Mucosa of descending colon (tissue), 3 donors: ENCODE results near the gene LDLRAD2. TPM values are rescaled to one million over a fixed set of nuclear protein-coding genes. Genes with fewer than 3 reads are reported as not detected.

Source experiments
- ATAC-seq: fragments of 200-7000 bp; cut with Tn5 transposase; one replicate; pipeline ENCODE4 v1.9.1; 2020; ENCODE audit warnings: mild to moderate bottlenecking, moderate library complexity
- DNase-seq, 3 donors: peaks; one replicate each; pipeline ENCODE4 v3.0.0-alpha.2; 2020
- H3K36me3 ChIP-seq: fragments of 200-600 bp; one replicate; pipeline ENCODE4 v1.8.0; 2021; ENCODE audit warnings: low read depth, mild to moderate bottlenecking
- H3K4me1 ChIP-seq: fragments of 200-600 bp; one replicate; pipeline ENCODE4 v1.8.0; 2021; ENCODE audit warnings: low read depth, mild to moderate bottlenecking
- H3K4me3 ChIP-seq: fragments of 200-600 bp; one replicate; pipeline ENCODE4 v1.8.0; 2021; ENCODE audit warnings: mild to moderate bottlenecking
- H3K9me3 ChIP-seq: fragments of 200-600 bp; one replicate; pipeline ENCODE4 v1.8.0; 2021; ENCODE audit warnings: mild to moderate bottlenecking
- intact Hi-C, 2 donors: fragments of 100-400 bp; cut with DNase I in 1 of 2; cut with micrococcal nuclease in 1 of 2; formaldehyde crosslinking; loops; one replicate each; pipeline versions ENCODE4 v1.11.0 to v1.11.1; 2022; cut with DNase I, micrococcal nuclease
- total RNA-seq, 3 donors: library from RNA; stranded (reverse); fragmentation: NEBNext Ultra II Directional in 2 of 3; extraction: Animal tissue kit (Norgen Biotek cat#: 25700) in 2 of 3; gene quantifications; one replicate each; pipeline versions ENCODE4 v1.2.1 to v1.2.4, GENCODE V29; 2021 to 2023
- TF ChIP-seq, protein P1 (sequence below): fragments of 200-600 bp; IDR thresholded peaks from one replicate; pipeline ENCODE4 v1.8.0; 2022; ENCODE audit warnings: antibody characterized with exemption, mild to moderate bottlenecking
- donor health status: DM: no; HTN: no; CAD: no; lungs with moderate emphysema.
- donor health status: DM: no; HTN: no; CAD: no.
- donor health status: DM: no; HTN: yes; CAD: no.

Gene LDLRAD2
- total RNA-seq, 3 donors from 2014 or later, result 0.09 to 0.27 (median 0.19) TPM

DNA sequence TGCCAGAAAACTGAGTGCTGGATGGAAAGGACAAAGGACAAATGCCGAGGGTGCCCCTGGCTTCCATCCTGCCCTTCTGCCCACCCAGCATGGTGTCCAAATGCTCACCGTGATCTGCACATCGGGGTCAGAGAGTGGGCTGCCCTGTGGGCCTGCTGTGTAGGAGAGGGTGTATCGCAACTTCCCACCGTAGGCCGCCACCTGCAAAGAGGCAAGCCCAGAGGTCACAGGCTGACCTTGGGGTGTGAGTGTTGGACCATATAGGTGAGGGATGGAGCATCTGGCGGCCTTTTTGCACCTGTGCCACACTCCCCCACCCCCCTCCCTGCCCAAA, 53.5 kb downstream of the LDLRAD2 start:
- Histone ChIP-seq H3K4me1 (peaks cover 2% of the 10 kb centered on the region), H3K4me3 (no peak overlapping the region), H3K9me3 (no peaks in the 10 kb centered on the region), H3K36me3 (no peaks in the 10 kb centered on the region)
- TF ChIP-seq, protein P1, sequence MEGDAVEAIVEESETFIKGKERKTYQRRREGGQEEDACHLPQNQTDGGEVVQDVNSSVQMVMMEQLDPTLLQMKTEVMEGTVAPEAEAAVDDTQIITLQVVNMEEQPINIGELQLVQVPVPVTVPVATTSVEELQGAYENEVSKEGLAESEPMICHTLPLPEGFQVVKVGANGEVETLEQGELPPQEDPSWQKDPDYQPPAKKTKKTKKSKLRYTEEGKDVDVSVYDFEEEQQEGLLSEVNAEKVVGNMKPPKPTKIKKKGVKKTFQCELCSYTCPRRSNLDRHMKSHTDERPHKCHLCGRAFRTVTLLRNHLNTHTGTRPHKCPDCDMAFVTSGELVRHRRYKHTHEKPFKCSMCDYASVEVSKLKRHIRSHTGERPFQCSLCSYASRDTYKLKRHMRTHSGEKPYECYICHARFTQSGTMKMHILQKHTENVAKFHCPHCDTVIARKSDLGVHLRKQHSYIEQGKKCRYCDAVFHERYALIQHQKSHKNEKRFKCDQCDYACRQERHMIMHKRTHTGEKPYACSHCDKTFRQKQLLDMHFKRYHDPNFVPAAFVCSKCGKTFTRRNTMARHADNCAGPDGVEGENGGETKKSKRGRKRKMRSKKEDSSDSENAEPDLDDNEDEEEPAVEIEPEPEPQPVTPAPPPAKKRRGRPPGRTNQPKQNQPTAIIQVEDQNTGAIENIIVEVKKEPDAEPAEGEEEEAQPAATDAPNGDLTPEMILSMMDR, result no peak
- intact Hi-C loops, result no loop called here
- ATAC-seq (no peak), DNase-seq (no peak)

DNA sequence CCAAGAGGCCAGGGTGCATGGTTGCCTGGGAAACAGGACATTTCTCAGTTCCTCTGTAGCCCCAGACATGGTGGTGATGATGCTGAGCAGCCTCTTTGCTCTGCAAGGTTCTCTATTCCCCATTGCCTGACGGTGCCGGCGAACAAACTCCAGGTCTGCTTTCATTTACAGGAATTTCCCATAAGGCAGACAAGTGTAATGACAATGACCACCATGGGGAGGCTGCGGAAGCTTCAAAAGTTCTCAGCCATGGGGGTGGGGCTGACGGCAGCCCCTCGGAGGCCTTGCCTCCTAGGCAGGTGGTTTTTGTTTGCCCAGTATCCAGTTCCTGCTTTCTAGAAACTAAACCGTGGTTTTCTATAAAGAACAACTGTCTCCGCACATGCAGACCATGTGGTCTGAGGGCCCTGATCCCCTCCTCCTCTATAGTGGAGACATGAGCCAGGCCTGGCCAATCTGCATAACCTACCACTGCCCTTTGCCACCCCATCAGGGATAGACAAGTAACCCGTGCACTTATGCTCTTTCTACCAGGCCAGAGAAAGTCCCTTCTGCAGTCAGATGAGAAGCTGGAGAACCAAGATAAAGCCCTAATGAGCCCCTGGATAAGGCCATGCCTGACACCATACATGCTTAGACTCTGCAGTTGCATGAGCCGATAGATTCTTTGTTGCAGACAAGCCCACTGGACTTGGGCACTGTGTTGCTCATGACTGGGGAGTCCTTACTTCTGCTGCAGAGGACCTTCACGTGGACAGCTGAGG, 54.1 kb downstream of the LDLRAD2 start:
- TF ChIP-seq, protein P1, result no peak
- ATAC-seq (peak; percentile 42), DNase-seq (peak in 1 of 3 donors; percentile 17)
- Histone ChIP-seq H3K9me3 (no peaks in the 10 kb centered on the region), H3K36me3 (no peaks in the 10 kb centered on the region), H3K4me3 (no peak overlapping the region), H3K4me1 (peaks cover 2% of the 10 kb centered on the region)
- intact Hi-C loops, result no loop called here

DNA sequence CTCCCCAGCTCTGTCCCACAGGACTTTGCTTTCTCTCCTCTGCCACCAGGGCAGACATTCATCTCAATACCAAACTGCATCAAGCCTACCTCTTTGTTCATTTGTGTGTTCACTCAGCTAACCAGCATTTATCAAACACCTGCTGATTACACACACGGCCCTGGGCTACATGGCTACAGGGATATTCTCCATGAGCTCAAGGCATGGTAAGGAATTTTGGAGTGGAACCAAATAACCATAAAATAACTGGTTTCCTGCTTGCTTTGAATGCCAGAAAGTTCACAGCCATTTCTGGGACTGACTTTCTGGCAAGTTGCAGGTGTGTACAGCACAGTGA, 54.6 kb downstream of the LDLRAD2 start:
- Histone ChIP-seq H3K4me1 (peaks cover 2% of the 10 kb centered on the region), H3K9me3 (no peaks in the 10 kb centered on the region), H3K4me3 (no peak overlapping the region), H3K36me3 (no peaks in the 10 kb centered on the region)
- DNase-seq (no peak), ATAC-seq (peak; percentile 3)
- intact Hi-C loops, result no loop called here
- TF ChIP-seq, protein P1, result no peak

DNA sequence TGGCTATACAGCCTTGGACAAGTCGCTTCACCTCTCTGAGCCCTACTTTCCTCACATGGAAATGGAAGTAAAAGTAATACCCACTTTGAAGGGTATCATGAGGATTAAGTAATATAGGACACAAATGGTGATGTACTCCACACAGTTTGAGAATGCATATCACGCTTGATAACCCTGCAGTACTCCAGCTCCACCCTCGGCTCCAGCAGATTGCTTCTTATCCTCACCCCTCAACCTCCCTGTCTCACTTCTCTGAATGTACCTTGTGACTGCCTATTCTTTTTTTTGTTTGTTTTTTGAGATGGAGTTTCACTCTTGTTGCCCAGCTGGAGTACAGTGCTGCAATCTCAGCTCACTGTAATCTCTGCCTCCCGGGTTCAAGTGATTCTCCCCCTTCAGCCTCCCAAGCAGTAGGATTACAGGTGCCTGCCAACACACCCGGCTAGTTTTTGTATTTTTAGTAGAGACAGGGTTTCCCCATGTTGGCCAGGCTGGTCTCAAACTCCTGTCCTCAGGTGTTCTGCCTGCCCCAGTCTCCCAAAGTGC, 55.5 kb downstream of the LDLRAD2 start:
- H3K36me3 ChIP-seq, result no peaks in the 10 kb centered on the region
- intact Hi-C loops, result no loop called here

DNA sequence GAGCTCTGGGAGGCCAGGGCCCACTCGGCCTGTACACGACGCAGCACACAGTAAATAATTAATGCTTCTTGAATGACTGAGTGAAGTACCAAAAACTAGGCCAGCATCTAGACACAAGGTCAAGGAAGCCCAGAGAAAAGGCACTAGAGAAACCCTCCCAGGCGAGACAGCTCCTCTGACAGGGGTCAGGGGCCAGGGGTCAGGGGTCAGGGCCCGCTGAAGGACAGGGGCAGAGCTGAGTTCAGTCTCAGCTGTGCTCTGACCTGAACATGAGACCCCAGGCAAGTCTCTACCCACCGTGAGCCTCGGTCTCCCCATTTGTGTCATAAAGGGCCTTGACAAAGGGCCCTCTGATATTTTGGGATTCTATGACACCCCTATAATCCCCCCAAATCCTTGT, 56.4 kb downstream of the LDLRAD2 start:
- Histone ChIP-seq H3K4me1 (peaks cover 2% of the 10 kb centered on the region), H3K36me3 (no peaks in the 10 kb centered on the region), H3K9me3 (no peaks in the 10 kb centered on the region), H3K4me3 (no peak overlapping the region)
- DNase-seq, result no peak
- no peak for ATAC-seq
- intact Hi-C loops, result no loop called here
- TF ChIP-seq, protein P1, result no peak

More for the DNA sequence above, 55.5 kb downstream of the LDLRAD2 start:
- Histone ChIP-seq H3K4me3 (no peak overlapping the region), H3K9me3 (no peaks in the 10 kb centered on the region), H3K4me1 (peaks cover 2% of the 10 kb centered on the region)
- ATAC-seq (no peak), DNase-seq (no peak)
- TF ChIP-seq, protein P1, result no peak
